ENCODE measurements around the gene POLD2.

DNA sequence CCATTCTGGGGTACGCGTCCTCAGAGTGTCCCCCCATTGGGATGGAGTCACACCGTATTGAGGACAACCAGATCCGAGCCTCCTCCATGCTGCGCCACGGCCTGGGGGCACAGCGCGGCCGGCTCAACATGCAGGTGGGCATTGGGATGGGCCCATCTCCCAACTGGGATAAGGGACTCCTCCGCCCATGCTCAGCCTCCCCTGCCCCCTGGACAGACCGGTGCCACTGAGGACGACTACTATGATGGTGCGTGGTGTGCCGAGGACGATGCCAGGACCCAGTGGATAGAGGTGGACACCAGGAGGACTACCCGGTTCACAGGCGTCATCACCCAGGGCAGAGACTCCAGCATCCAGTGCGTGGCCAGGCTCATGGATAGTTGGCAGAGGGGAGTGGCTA is 13.4 kb downstream of the POLD2 start:
- TF ChIP-seq, protein P1, sequence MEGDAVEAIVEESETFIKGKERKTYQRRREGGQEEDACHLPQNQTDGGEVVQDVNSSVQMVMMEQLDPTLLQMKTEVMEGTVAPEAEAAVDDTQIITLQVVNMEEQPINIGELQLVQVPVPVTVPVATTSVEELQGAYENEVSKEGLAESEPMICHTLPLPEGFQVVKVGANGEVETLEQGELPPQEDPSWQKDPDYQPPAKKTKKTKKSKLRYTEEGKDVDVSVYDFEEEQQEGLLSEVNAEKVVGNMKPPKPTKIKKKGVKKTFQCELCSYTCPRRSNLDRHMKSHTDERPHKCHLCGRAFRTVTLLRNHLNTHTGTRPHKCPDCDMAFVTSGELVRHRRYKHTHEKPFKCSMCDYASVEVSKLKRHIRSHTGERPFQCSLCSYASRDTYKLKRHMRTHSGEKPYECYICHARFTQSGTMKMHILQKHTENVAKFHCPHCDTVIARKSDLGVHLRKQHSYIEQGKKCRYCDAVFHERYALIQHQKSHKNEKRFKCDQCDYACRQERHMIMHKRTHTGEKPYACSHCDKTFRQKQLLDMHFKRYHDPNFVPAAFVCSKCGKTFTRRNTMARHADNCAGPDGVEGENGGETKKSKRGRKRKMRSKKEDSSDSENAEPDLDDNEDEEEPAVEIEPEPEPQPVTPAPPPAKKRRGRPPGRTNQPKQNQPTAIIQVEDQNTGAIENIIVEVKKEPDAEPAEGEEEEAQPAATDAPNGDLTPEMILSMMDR (IDR thresholded peaks at IDR 0.05), result no peak
- no peak for TF ChIP-seq EZH2 (IDR thresholded peaks at IDR 0.05)
- TF ChIP-seq EZH2phosphoT487 (IDR thresholded peaks at IDR 0.05), result no peak

Measured in neural progenitor cell (in vitro differentiated cells).